COLO829 (cell line): ENCODE data around the gene ZBTB43.
"Not testable (repeated sequence)": the region's sequence is repeated elsewhere in the genome, so short reads cannot be mapped to it uniquely, and the experiment has no call there.

ENCODE experiments used
- DNase-seq: peaks from one replicate; pipeline ENCODE4 v3.0.0; 2012; ENCODE audit warnings: low spot score

The ZBTB43 gene

GRCh38 chr9:126790561-126790960, 14.3 kb upstream of the ZBTB43 start:
- no peak for DNase-seq

GRCh38 chr9:126791406-126792230, 13.2 kb upstream of the ZBTB43 start:
- no peak for DNase-seq

- DNase-seq = no peak
These were observed 11.0 kb upstream of the ZBTB43 start for GRCh38 chr9:126793686-126794417.

- no peak for DNase-seq
These were observed 10.4 kb upstream of the ZBTB43 start for GRCh38 chr9:126794441-126794840.

- peak; percentile 53 for DNase-seq
These were observed 8.1 kb upstream of the ZBTB43 start for GRCh38 chr9:126796758-126797157.

- no peak for DNase-seq
These were observed 6.9 kb upstream of the ZBTB43 start for GRCh38 chr9:126797903-126798302.

GRCh38 chr9:126799034-126799433, 5.8 kb upstream of the ZBTB43 start:
- DNase-seq = no peak

- no peak for DNase-seq
These were observed 2.4 kb upstream of the ZBTB43 start for GRCh38 chr9:126802318-126803059.

- DNase-seq = no peak
These were observed 593 bp upstream of the ZBTB43 start for GRCh38 chr9:126804198-126804695.

- DNase-seq = peak; percentile 20
These were observed 868 bp downstream of the ZBTB43 start for GRCh38 chr9:126805554-126806262.

GRCh38 chr9:126806336-126806735, 1.5 kb downstream of the ZBTB43 start:
- DNase-seq = no peak

- DNase-seq = no peak
These were observed 4.2 kb downstream of the ZBTB43 start for GRCh38 chr9:126809068-126809467.

GRCh38 chr9:126810221-126810620, 5.4 kb downstream of the ZBTB43 start:
- DNase-seq = not testable (repeated sequence)

GRCh38 chr9:126813072-126813471, 8.2 kb downstream of the ZBTB43 start:
- no peak for DNase-seq

GRCh38 chr9:126814091-126814490, 9.3 kb downstream of the ZBTB43 start:
- DNase-seq = no peak

- DNase-seq = not testable (repeated sequence)
These were observed 12.8 kb downstream of the ZBTB43 start for GRCh38 chr9:126817615-126818014.

- DNase-seq = no peak
These were observed 13.6 kb downstream of the ZBTB43 start for GRCh38 chr9:126818482-126818881.

GRCh38 chr9:126819482-126819881, 14.6 kb downstream of the ZBTB43 start:
- DNase-seq = no peak

- no peak for DNase-seq
These were observed 17.4 kb downstream of the ZBTB43 start for GRCh38 chr9:126822278-126822677.

- no peak for DNase-seq
These were observed 18.0 kb downstream of the ZBTB43 start for GRCh38 chr9:126822873-126823272.

- DNase-seq = not testable (repeated sequence)
These were observed 19.2 kb downstream of the ZBTB43 start for GRCh38 chr9:126824052-126824451.

- DNase-seq = no peak
These were observed 22.4 kb downstream of the ZBTB43 start for GRCh38 chr9:126827227-126827626.
